Body of pancreas (tissue), 4 donors: Measurements from ENCODE around the gene MPND. TPM values are rescaled to one million over a fixed set of nuclear protein-coding genes. Genes with fewer than 3 reads are reported as not detected.

ENCODE experiments used
- ATAC-seq: fragments of 150-250 bp; one replicate; pipeline ENCODE4 v1.9.1; 2016
- DNase-seq, 4 donors: peaks; one replicate each; pipeline ENCODE4 v3.0.0-alpha.2; 2019
- H3K27ac ChIP-seq, 4 donors: fragments of 200-600 bp; sonication (generic); 1 replicate in 3 of 4; 2 replicates in 1 of 4; pipeline versions ENCODE4 v1.5.1 to v1.6.1; 2016 to 2019; ENCODE audit warnings: mild to moderate bottlenecking in 1 of 4, mixed read lengths in 1 of 4, moderate library complexity in 1 of 4
- H3K27me3 ChIP-seq, 2 donors: fragments of 200-600 bp; sonication (generic); one replicate each; pipeline ENCODE4 v1.6.0; 2016; ENCODE audit warnings: mild to moderate bottlenecking in 1 of 2
- H3K36me3 ChIP-seq, 2 donors: fragments of 200-600 bp; sonication (generic); replicated peaks in 1 of 2; 2 replicates each; pipeline ENCODE4 v1.5.1; 2016; ENCODE audit warnings: low read depth in 2 of 2; ENCODE audit not compliant: insufficient read depth in 1 of 2
- H3K4me1 ChIP-seq: fragments of 200-600 bp; sonication (generic); one replicate; pipeline ENCODE4 v1.6.0; 2016
- H3K4me3 ChIP-seq, 2 donors: fragments of 200-600 bp; sonication (generic); 1 replicate in 1 of 2; 2 replicates in 1 of 2; pipeline ENCODE4 v1.5.1; 2016 to 2019
- H3K9me3 ChIP-seq, 3 donors: fragments of 200-600 bp; sonication (generic); 1 replicate in 2 of 3; 2 replicates in 1 of 3; pipeline ENCODE4 v1.5.1; 2016
- POLR2A ChIP-seq, 3 donors: fragments of 450-650 bp; IDR thresholded peaks; one replicate each; pipeline ENCODE4 v1.6.1; 2016; ENCODE audit warnings: antibody characterized with exemption in 3 of 3, mild to moderate bottlenecking in 2 of 3
- WGBS, 2 donors: methylation state at CpG; one replicate each; pipeline ENCODE4 v1.1.5; 2017; 5-methylcytosine and 5-hydroxymethylcytosine counted together
- intact Hi-C: fragments of 100-400 bp; cut with DNase I; formaldehyde crosslinking; loops from one replicate; pipeline ENCODE4 v1.15.1; 2023
- total RNA-seq, 2 donors: library from RNA; depleted of rRNA; stranded (reverse); fragments of >200 nt; gene quantifications; one replicate each; pipeline ENCODE4 v1.1.0, GENCODE V29; 2016
- TF ChIP-seq, protein P1 (sequence below), 7 experiments: fragments of 450-650 bp in 4 of 7; fragments of 200-600 bp in 3 of 7; sonication (generic) in 3 of 7; IDR thresholded peaks; one replicate each; pipeline ENCODE4 v1.5.1; 2016 to 2019; ENCODE audit warnings: antibody characterized with exemption in 7 of 7

The MPND gene
- total RNA-seq, 2 donors from 2014 or later: 0.99 to 7.5 TPM

DNA sequence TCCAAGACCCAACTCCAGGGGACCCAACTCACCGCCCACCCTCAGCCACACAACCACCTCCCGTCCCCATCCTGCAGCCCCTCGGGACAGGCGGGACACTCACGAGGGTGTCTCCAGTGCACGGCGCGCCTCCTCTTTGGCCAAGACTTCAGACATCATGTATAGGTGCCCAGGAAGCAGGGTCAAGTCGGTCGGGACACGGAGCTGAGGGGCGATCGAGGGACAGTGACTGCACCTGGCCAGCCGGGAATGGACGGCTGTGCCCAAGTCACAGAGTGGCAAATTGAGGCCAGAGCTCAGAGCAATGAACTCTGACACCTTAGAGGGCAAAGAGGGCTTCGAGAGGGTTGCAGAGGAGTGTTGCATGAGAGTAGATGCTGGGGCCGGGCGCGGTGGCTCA, 13.5 kb upstream of the MPND start:
- 94 to 98% methylated on average over 14 to 18 of the region's 19 CpGs for WGBS, 2 donors
- DNase-seq (no peak), ATAC-seq (no peak)
- TF ChIP-seq POLR2A (IDR thresholded peaks at IDR 0.05): no peak
- TF ChIP-seq, protein P1, sequence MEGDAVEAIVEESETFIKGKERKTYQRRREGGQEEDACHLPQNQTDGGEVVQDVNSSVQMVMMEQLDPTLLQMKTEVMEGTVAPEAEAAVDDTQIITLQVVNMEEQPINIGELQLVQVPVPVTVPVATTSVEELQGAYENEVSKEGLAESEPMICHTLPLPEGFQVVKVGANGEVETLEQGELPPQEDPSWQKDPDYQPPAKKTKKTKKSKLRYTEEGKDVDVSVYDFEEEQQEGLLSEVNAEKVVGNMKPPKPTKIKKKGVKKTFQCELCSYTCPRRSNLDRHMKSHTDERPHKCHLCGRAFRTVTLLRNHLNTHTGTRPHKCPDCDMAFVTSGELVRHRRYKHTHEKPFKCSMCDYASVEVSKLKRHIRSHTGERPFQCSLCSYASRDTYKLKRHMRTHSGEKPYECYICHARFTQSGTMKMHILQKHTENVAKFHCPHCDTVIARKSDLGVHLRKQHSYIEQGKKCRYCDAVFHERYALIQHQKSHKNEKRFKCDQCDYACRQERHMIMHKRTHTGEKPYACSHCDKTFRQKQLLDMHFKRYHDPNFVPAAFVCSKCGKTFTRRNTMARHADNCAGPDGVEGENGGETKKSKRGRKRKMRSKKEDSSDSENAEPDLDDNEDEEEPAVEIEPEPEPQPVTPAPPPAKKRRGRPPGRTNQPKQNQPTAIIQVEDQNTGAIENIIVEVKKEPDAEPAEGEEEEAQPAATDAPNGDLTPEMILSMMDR (IDR thresholded peaks at IDR 0.05): no peak
- H3K27me3 ChIP-seq: no peaks in the 10 kb centered on the region
- no peaks in the 10 kb centered on the region for H3K9me3 ChIP-seq
- H3K36me3 ChIP-seq: no peaks in the 10 kb centered on the region
- no peak overlapping the region for H3K4me3 ChIP-seq
- intact Hi-C loops: no loop called here
- peaks cover 21% of the 10 kb centered on the region for H3K4me1 ChIP-seq
- no peak overlapping the region for H3K27ac ChIP-seq

DNA sequence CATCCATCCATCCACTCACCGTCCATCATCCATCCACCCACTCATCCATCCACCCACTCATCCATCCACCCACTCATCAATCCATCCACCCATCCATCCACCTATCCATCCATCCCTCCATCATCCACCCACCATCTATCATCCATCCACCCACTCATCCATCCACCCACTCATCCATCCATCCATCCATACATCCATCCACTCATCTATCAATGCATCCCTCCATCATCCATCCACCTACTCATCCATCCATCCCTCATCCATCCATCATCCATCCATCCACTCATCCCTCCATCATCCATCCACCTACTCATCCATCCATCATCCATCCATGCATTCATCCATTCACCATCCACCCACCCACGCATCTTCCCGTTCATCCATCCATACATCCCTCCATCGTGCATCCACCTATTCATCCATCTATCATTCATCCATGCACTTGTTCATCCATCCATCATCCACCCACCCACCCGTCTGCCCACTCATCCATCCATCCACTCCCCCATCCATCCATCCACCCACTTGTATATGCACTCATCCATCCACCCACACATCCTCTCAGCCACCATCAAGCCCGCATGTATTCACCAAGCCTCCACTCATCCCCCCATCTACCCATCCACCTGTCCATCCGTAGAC, 8.3 kb upstream of the MPND start:
- WGBS, 2 donors: 95 to 97% methylated on average over 7 of the region's 7 CpGs
- ATAC-seq: no peak
- no peak overlapping the region for H3K4me3 ChIP-seq
- no peaks in the 10 kb centered on the region for H3K27me3 ChIP-seq
- H3K27ac ChIP-seq: no peak overlapping the region
- H3K36me3 ChIP-seq: no peaks in the 10 kb centered on the region
- H3K9me3 ChIP-seq: no peaks in the 10 kb centered on the region
- H3K4me1 ChIP-seq: peaks cover 6% of the 10 kb centered on the region
- no peak for DNase-seq
- intact Hi-C loops: no loop called here
- TF ChIP-seq, protein P1 (IDR thresholded peaks at IDR 0.05): no peak
- TF ChIP-seq POLR2A (IDR thresholded peaks at IDR 0.05): no peak

DNA sequence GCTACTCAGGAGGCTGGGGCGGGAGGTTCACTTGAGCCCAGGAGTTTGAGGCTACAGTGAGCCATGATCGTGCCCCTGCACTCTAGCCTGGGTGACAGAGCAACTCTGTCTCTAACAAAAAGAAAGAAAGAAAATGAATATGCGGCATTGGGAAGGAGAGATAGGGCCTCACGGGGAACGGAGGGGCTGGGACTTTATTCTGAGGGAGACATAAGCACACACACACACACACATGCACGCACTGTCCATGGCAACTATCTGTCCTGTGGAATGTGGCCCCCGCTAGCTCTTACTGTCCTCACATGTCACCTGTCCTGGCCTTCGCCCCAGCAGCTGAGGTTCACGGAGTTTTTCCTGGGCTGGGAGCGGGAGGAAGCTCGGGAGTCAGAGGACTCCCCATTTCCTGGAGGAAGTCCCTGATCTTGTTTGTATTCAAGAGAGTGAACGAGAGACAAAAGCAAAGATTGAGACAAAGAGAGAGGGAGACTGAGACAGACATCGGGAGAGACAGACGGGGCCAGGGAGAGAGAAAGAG, 5.4 kb upstream of the MPND start:
- no peaks in the 10 kb centered on the region for H3K27me3 ChIP-seq
- no peak for ATAC-seq
- H3K36me3 ChIP-seq: no peaks in the 10 kb centered on the region
- 8 to 17% methylated on average over 12 to 14 of the region's 14 CpGs for whole genome bisulfite sequencing, 2 donors
- no peaks in the 10 kb centered on the region for H3K9me3 ChIP-seq
- DNase-seq: peak in 2 of 4 donors; percentile 56 to 61
- intact Hi-C loops: no loop called here
- peak overlapping the region; percentile 57 to 90 (median 81) for H3K27ac ChIP-seq
- H3K4me3 ChIP-seq: peak overlapping the region; percentile 43 to 58
- TF ChIP-seq POLR2A (IDR thresholded peaks at IDR 0.05): peak in 1 of 3 donors; percentile 54
- TF ChIP-seq, protein P1 (IDR thresholded peaks at IDR 0.05): no peak
- H3K4me1 ChIP-seq: peaks cover 25% of the 10 kb centered on the region

DNA sequence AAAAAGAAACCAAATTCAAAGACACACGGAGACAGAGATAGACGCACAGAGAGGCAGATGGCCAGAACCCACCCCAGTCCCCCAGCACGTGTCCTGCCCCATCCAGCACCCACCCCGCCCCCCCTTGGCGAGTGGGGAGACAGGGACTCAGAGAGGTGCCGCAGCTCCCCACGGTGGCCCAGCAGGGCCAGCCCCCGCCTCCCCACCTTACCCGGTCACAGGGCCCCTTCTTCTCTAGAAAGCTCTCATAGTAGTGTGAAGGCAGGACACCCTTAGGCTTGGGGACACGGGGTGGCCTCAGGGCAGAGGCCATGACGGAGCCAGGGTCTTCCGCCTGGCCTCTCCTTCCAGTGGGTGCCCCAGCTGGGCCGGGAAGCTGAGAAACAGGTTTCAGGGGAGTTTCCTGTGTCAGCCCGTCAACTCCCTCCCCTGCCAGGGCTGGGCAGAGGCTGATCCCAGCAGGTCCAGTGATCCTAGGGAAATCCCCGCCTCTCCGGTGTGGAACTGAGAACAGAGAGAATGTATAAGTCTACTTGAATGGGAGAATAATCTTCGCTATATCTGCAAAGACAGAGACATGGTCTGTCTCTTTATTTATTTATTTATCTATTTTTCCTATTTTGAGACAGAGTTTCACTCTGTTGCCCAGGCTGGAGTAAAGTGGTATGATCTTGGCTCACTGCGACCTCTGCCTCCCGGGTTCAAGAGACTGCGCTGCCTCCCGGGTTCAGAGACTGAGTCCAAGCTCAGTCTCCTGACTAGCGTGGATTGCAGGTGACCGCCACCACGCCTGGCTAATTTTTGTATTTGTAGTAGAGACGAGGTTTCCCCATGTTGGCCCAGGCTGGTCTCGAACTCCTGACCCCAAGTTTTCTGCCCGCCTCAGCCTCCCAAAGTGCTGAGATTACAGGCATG, 4.7 kb upstream of the MPND start, which contains the start of gene STAP2:
Gene STAP2 (minus strand): TSS at position 387 of the 915 bp plus-strand sequence. CDS start 74 bp downstream, at position 313.
- Histone ChIP-seq H3K4me3 (peak within 1 kb of the TSS; percentile 43 to 58), H3K36me3 (no peaks in the 10 kb centered on the region), H3K4me1 (peaks cover 28% of the 10 kb centered on the region), H3K9me3 (no peaks in the 10 kb centered on the region), H3K27ac (peak within 1 kb of the TSS; percentile 57 to 90 (median 81)), H3K27me3 (no peaks in the 10 kb centered on the region)
- intact Hi-C loops: no loop called here
- TF ChIP-seq, protein P1 (IDR thresholded peaks at IDR 0.05): no peak
- peak in 2 of 3 donors; percentile 62 to 71 for TF ChIP-seq POLR2A (IDR thresholded peaks at IDR 0.05)
- WGBS, 2 donors: 24 to 27% methylated on average over 22 to 27 of the region's 27 CpGs
- ATAC-seq (peak; percentile 21), DNase-seq (peak; percentile 76 to 86 (median 84))
